DND-41 (cell line): Measurements from ENCODE around the gene CCDC91.
"Not testable (repeated sequence)": the region's sequence is repeated elsewhere in the genome, so short reads cannot be mapped to it uniquely, and the experiment has no call there.

Experiments used
- ATAC-seq: fragments of 200-7000 bp; cut with Tn5 transposase; 3 replicates; pipeline ENCODE4 v1.9.1; 2021; ENCODE audit warnings: low read depth; ENCODE audit not compliant: insufficient read depth
- DNase-seq: peaks from one replicate; pipeline ENCODE4 v3.0.0-alpha.2; 2020
- H2AFZ ChIP-seq: 2 replicates; pipeline ENCODE4 v1.6.0; 2012; ENCODE audit warnings: low read depth, low read length
- H3K27ac ChIP-seq: 2 replicates; pipeline ENCODE4 v1.5.1; 2012; ENCODE audit warnings: low read length, inconsistent platforms
- H3K27me3 ChIP-seq: fragments of 200-600 bp; sonication (generic); 2 replicates; pipeline ENCODE4 v1.6.0; 2012; ENCODE audit warnings: low read length, mild to moderate bottlenecking, inconsistent platforms; ENCODE audit not compliant: insufficient read depth, poor library complexity
- H3K36me3 ChIP-seq: 2 replicates; pipeline ENCODE4 v1.5.1; 2012; ENCODE audit warnings: low read length, inconsistent platforms; ENCODE audit not compliant: insufficient read depth
- H3K4me1 ChIP-seq: 2 replicates; pipeline ENCODE4 v1.5.1; 2012; ENCODE audit warnings: mild to moderate bottlenecking, low read length; ENCODE audit not compliant: insufficient read depth
- H3K4me2 ChIP-seq: 2 replicates; pipeline ENCODE4 v1.6.0; 2012; ENCODE audit warnings: mild to moderate bottlenecking, moderate library complexity, low read length, inconsistent platforms; ENCODE audit not compliant: insufficient read depth
- H3K4me3 ChIP-seq, 2 experiments: fragments of 200-600 bp in 1 of 2; shearing (Covaris generic) in 1 of 2; 2 replicates each; pipeline ENCODE4 v1.5.1; 2012 to 2016; ENCODE audit warnings: inconsistent platforms in 2 of 2, low read length in 2 of 2, mild to moderate bottlenecking in 2 of 2, low read depth in 1 of 2, moderate library complexity in 1 of 2
- H3K79me2 ChIP-seq: 2 replicates; pipeline ENCODE4 v1.6.0; 2012; ENCODE audit warnings: low read length, inconsistent platforms; ENCODE audit not compliant: insufficient read depth
- H3K9ac ChIP-seq: 2 replicates; pipeline ENCODE4 v1.6.0; 2012; ENCODE audit warnings: low read depth, mild to moderate bottlenecking, inconsistent platforms, low read length, moderate library complexity
- H3K9me3 ChIP-seq: 2 replicates; pipeline ENCODE4 v1.5.1; 2012; ENCODE audit warnings: low read length, moderate library complexity, mild to moderate bottlenecking, inconsistent platforms; ENCODE audit not compliant: insufficient read depth, severe bottlenecking
- H4K20me1 ChIP-seq: 2 replicates; pipeline ENCODE4 v1.6.0; 2012; ENCODE audit warnings: low read length; ENCODE audit not compliant: insufficient read depth
- CTCF ChIP-seq: IDR thresholded peaks from 2 replicates; pipeline ENCODE4 v1.5.1; 2012; ENCODE audit warnings: borderline replicate concordance, low read length, moderate library complexity, mild to moderate bottlenecking; ENCODE audit not compliant: poor library complexity, severe bottlenecking; ENCODE audit errors: extremely low read depth
- EZH2 ChIP-seq: IDR thresholded peaks from 3 replicates; pipeline ENCODE4 v1.6.1; 2012; ENCODE audit warnings: borderline replicate concordance, low read depth, mild to moderate bottlenecking, moderate library complexity, low read length, inconsistent platforms; ENCODE audit not compliant: severe bottlenecking

CCDC91 gene

GRCh38 chr12:28327722-28328121 lies 137.5 kb downstream of the CCDC91 start:
- H3K79me2 ChIP-seq, result peaks cover 2% of the 10 kb centered on the region; the same call in 1 of the 2 replicates
- ATAC-seq (no peak), DNase-seq (no peak)
- H2AFZ ChIP-seq, result no peak overlapping the region
- H3K27ac ChIP-seq, result no peak overlapping the region
- no peaks in the 10 kb centered on the region for H3K27me3 ChIP-seq
- H3K9me3 ChIP-seq, result no peaks in the 10 kb centered on the region
- H3K4me2 ChIP-seq, result no peak overlapping the region
- no peaks in the 10 kb centered on the region; the same call in 1 of the 2 replicates for H3K36me3 ChIP-seq
- TF ChIP-seq CTCF (no peak), EZH2 (no peak)
- no peaks in the 10 kb centered on the region for H4K20me1 ChIP-seq
- H3K4me3 ChIP-seq, result no peak overlapping the region
- H3K9ac ChIP-seq, result no peak overlapping the region
- H3K4me1 ChIP-seq, result no peaks in the 10 kb centered on the region

GRCh38 chr12:28328967-28329366 lies 138.7 kb downstream of the CCDC91 start:
- ATAC-seq, result no peak
- no peaks in the 10 kb centered on the region for H3K27me3 ChIP-seq
- H3K36me3 ChIP-seq, result no peaks in the 10 kb centered on the region; the same call in 1 of the 2 replicates
- no peak for DNase-seq
- peaks cover 2% of the 10 kb centered on the region; the same call in 1 of the 2 replicates for H3K79me2 ChIP-seq
- H4K20me1 ChIP-seq, result no peaks in the 10 kb centered on the region
- no peak overlapping the region for H3K27ac ChIP-seq
- no peak overlapping the region for H3K4me2 ChIP-seq
- no peak overlapping the region for H3K4me3 ChIP-seq
- no peaks in the 10 kb centered on the region for H3K9me3 ChIP-seq
- TF ChIP-seq EZH2 (no peak), CTCF (no peak)
- no peak overlapping the region for H2AFZ ChIP-seq
- H3K4me1 ChIP-seq, result no peaks in the 10 kb centered on the region
- H3K9ac ChIP-seq, result no peak overlapping the region

- H4K20me1 ChIP-seq, ATAC-seq, H3K9me3 ChIP-seq, H3K27ac ChIP-seq, DNase-seq, H3K4me1 ChIP-seq, H3K4me3 ChIP-seq, H3K9ac ChIP-seq, H3K36me3 ChIP-seq, H3K4me2 ChIP-seq, H3K79me2 ChIP-seq, H2AFZ ChIP-seq, H3K27me3 ChIP-seq: not testable (repeated sequence)
Measured at GRCh38 chr12:28329727-28330126, 139.5 kb downstream of the CCDC91 start.

GRCh38 chr12:28330232-28330631 lies 140.0 kb downstream of the CCDC91 start:
- H3K36me3 ChIP-seq, H3K9ac ChIP-seq, H3K9me3 ChIP-seq, H3K4me3 ChIP-seq, H3K4me1 ChIP-seq, ATAC-seq, H4K20me1 ChIP-seq, DNase-seq, H3K27me3 ChIP-seq, H2AFZ ChIP-seq, H3K79me2 ChIP-seq, H3K4me2 ChIP-seq, H3K27ac ChIP-seq: not testable (repeated sequence)
